SU-DHL-6 (cell line): ENCODE results near the gene UNC5A.
A peak's percentile ranks its signal among the peaks of the same experiment; 100 is the strongest.

Experiments used
- H2AFZ ChIP-seq: fragments of 200-600 bp; sonication (generic); 2 replicates; pipeline ENCODE4 v1.6.1; 2014; ENCODE audit warnings: low read depth, mild to moderate bottlenecking, moderate library complexity, mixed read lengths, antibody characterized with exemption, low read length; ENCODE audit not compliant: severe bottlenecking
- H3F3A ChIP-seq: fragments of 200-600 bp; shearing (Covaris generic); 2 replicates; pipeline ENCODE4 v1.6.0; 2016; ENCODE audit warnings: antibody characterized with exemption, mild to moderate bottlenecking; ENCODE audit not compliant: insufficient read depth
- H3K27ac ChIP-seq: fragments of 200-600 bp; sonication (generic); 2 replicates; pipeline ENCODE4 v1.5.1; 2016; ENCODE audit warnings: low read depth, mild to moderate bottlenecking, low read length, moderate library complexity, mixed read lengths
- H3K27me3 ChIP-seq: fragments of 200-600 bp; sonication (generic), shearing (Covaris generic); 2 replicates; pipeline ENCODE4 v1.6.0; 2014; ENCODE audit warnings: mild to moderate bottlenecking, low read length
- H3K36me3 ChIP-seq: fragments of 200-600 bp; sonication (generic); 2 replicates; pipeline ENCODE4 v1.6.1; 2014; ENCODE audit warnings: mild to moderate bottlenecking, low read length, mixed read lengths
- H3K4me2 ChIP-seq: fragments of 300-600, 200-600 bp; shearing (Covaris generic), sonication (generic); 2 replicates; pipeline ENCODE4 v1.6.0; 2014; ENCODE audit warnings: low read length, low read depth, mild to moderate bottlenecking; ENCODE audit not compliant: poor library complexity, severe bottlenecking
- H3K4me3 ChIP-seq: fragments of 200-600 bp; sonication (generic); 2 replicates; pipeline ENCODE4 v1.5.1; 2014; ENCODE audit warnings: antibody characterized with exemption, low read length, mild to moderate bottlenecking, mixed read lengths; ENCODE audit not compliant: insufficient read depth, poor library complexity, severe bottlenecking
- H3K79me2 ChIP-seq: fragments of 200-600 bp; sonication (generic); 2 replicates; pipeline ENCODE4 v1.6.1; 2014; ENCODE audit warnings: mild to moderate bottlenecking, low read length, moderate library complexity; ENCODE audit not compliant: insufficient read depth
- H3K9ac ChIP-seq: fragments of 200-600 bp; sonication (generic); 2 replicates; pipeline ENCODE4 v1.7.0; 2014; ENCODE audit warnings: mild to moderate bottlenecking, low read length
- H3K9me2 ChIP-seq: fragments of 200-600 bp; sonication (generic); replicated peaks from 2 replicates; pipeline ENCODE4 v1.6.1; 2014; ENCODE audit warnings: low read length; ENCODE audit not compliant: insufficient read depth
- H3K9me3 ChIP-seq: fragments of 200-600 bp; sonication (generic); 2 replicates; pipeline ENCODE4 v1.6.1; 2014; ENCODE audit warnings: low read length, mixed read lengths; ENCODE audit not compliant: insufficient read depth
- H4K20me1 ChIP-seq: fragments of 200-600 bp; sonication (generic); 2 replicates; pipeline ENCODE4 v1.6.1; 2014; ENCODE audit warnings: low read depth, mild to moderate bottlenecking, antibody characterized with exemption, low read length, moderate library complexity, mixed read lengths
- EZH2phosphoT487 ChIP-seq: fragments of 200-600 bp; sonication (generic), shearing (Covaris generic); conservative IDR thresholded peaks from 2 replicates; pipeline ENCODE4 v1.6.1; 2018; ENCODE audit warnings: mild to moderate bottlenecking, antibody characterized with exemption, low read length, moderate library complexity, mixed read lengths
- TF ChIP-seq, protein P1 (sequence below): fragments of 200-600 bp; sonication (generic); IDR thresholded peaks from one replicate; pipeline ENCODE4 v1.5.1; 2017; ENCODE audit warnings: antibody characterized with exemption, mild to moderate bottlenecking, low read length, moderate library complexity; ENCODE audit not compliant: insufficient read depth, poor library complexity, severe bottlenecking

The UNC5A gene

DNA sequence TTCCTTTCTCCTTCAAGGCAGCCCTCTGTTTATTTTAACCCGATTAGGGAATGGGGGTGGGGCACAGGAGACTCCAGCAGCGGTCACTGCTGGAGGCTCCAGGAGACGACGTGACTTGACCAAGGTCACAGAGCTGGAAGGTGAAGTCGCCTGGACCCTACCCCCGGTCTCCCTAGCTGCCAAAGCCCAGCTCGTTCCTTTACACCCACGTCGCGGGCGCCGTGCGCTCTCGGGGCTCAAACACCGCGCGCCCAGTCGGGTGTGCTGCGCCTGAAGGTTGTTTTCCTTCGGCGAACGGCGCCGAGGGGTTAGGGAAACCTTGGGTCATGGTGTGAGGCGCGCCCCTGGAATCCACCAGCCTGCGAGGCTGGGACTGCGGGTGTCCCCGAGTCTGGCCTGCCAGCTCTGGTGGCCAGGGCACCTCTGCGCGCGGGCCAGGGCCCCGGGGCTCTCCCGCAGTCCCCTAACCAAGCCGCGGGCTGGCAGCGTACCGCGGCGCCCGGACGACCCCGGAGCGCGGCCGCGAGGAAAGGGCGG, 747 bp upstream of the UNC5A start:
- no peaks in the 10 kb centered on the region for H3K79me2 ChIP-seq
- H3K4me3 ChIP-seq: no peak overlapping the region
- H3K27me3 ChIP-seq: no peaks in the 10 kb centered on the region
- TF ChIP-seq EZH2phosphoT487: no peak
- TF ChIP-seq, protein P1, sequence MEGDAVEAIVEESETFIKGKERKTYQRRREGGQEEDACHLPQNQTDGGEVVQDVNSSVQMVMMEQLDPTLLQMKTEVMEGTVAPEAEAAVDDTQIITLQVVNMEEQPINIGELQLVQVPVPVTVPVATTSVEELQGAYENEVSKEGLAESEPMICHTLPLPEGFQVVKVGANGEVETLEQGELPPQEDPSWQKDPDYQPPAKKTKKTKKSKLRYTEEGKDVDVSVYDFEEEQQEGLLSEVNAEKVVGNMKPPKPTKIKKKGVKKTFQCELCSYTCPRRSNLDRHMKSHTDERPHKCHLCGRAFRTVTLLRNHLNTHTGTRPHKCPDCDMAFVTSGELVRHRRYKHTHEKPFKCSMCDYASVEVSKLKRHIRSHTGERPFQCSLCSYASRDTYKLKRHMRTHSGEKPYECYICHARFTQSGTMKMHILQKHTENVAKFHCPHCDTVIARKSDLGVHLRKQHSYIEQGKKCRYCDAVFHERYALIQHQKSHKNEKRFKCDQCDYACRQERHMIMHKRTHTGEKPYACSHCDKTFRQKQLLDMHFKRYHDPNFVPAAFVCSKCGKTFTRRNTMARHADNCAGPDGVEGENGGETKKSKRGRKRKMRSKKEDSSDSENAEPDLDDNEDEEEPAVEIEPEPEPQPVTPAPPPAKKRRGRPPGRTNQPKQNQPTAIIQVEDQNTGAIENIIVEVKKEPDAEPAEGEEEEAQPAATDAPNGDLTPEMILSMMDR: no peak
- no peaks in the 10 kb centered on the region for H3K9me3 ChIP-seq
- no peaks in the 10 kb centered on the region for H3K36me3 ChIP-seq
- no peak overlapping the region for H3K27ac ChIP-seq
- H3K9me2 ChIP-seq: no peaks in the 10 kb centered on the region
- no peaks in the 10 kb centered on the region for H4K20me1 ChIP-seq
- H2AFZ ChIP-seq: no peak overlapping the region
- H3K9ac ChIP-seq: no peak overlapping the region
- H3K4me2 ChIP-seq: no peak overlapping the region
- H3F3A ChIP-seq: no peaks in the 10 kb centered on the region

- Histone ChIP-seq H3K9me3 (no peaks in the 10 kb centered on the region), H3K27ac (no peak overlapping the region), H4K20me1 (no peaks in the 10 kb centered on the region), H3K9ac (no peak overlapping the region), H3K4me2 (no peak overlapping the region), H2AFZ (no peak overlapping the region), H3K27me3 (no peaks in the 10 kb centered on the region), H3K4me3 (no peak overlapping the region), H3K9me2 (no peaks in the 10 kb centered on the region), H3F3A (no peaks in the 10 kb centered on the region), H3K36me3 (no peaks in the 10 kb centered on the region), H3K79me2 (no peaks in the 10 kb centered on the region)
- TF ChIP-seq, protein P1: no peak
- no peak for TF ChIP-seq EZH2phosphoT487
Observed at GRCh38 chr5:176810687-176811501, 535 bp downstream of the UNC5A start.

DNA sequence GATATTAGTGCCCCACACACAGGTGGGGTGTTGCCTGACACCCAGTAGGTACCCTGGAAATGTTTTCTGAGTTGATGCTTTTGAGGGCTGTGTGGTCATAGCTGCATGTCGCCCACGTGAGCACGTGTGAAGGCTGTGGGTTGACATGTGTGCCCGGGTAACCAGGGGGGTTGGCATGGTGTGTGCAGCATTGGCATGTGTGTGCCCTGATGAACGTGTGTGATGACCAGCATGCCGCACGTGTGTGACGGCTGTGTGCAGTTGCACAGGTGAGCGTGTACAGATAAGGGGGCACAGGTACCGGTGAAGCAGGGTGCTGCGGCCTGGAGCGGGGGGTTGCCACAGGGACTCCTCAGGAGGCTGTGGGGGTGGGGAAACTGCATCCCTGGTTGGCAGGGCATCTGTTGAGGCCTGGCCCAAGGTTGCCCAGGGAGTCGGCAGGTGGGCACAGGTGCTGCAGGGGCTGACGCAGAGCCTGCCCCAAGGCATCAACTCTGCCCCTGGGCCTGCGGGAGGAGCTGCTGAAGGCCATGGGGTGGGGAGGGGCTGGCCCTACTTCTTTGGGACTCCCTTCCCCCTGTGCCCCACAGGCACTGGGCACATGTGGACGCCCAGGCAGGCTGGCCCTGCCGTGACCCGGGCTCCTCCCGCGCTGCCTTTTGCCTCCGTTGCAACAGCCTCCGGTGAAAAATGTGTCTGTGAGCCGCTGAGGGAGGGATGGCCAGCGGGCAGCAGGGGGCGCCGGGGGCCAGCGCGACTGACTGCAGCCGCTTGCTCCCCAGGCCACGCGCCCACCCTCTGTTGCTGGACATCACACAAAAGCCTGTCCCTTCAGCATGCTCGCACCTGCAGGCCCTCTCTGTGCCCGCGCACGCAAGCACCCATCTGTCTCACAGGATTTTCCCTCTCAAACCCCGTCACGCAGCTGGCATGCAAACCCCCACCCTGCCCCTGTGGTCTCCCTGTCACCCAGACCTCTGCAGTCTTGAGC, 2.2 kb downstream of the UNC5A start:
- no peak overlapping the region for H3K27ac ChIP-seq
- H4K20me1 ChIP-seq: no peaks in the 10 kb centered on the region
- H3K4me3 ChIP-seq: no peak overlapping the region
- no peaks in the 10 kb centered on the region for H3K9me3 ChIP-seq
- H3K4me2 ChIP-seq: no peak overlapping the region
- H3K36me3 ChIP-seq: no peaks in the 10 kb centered on the region
- H3K79me2 ChIP-seq: no peaks in the 10 kb centered on the region
- no peaks in the 10 kb centered on the region for H3K27me3 ChIP-seq
- H3K9ac ChIP-seq: no peak overlapping the region
- TF ChIP-seq EZH2phosphoT487: no peak
- TF ChIP-seq, protein P1: peak; percentile 24
- H2AFZ ChIP-seq: no peak overlapping the region
- no peaks in the 10 kb centered on the region for H3F3A ChIP-seq
- H3K9me2 ChIP-seq: no peaks in the 10 kb centered on the region
